Keratinocyte (primary cell): ENCODE results near the gene SLC40A1. TPM values are rescaled to one million over a fixed set of nuclear protein-coding genes. Genes with fewer than 3 reads are reported as not detected.

Source experiments
- DNase-seq: peaks from one replicate; pipeline ENCODE4 v3.0.0-alpha.2; 2011; ENCODE audit warnings: low read depth, missing footprints, low spot score
- FAIRE-seq: peaks from 2 replicates; lab custom pipeline; 2011; peaks lifted over from hg19 to GRCh38; lab: Jason Lieb, UNC
- H2AFZ ChIP-seq: 2 replicates; pipeline ENCODE4 v1.6.0; 2012; ENCODE audit warnings: low read length, control low read depth, inconsistent platforms; ENCODE audit not compliant: control insufficient read depth
- H3K27ac ChIP-seq: 2 replicates; pipeline ENCODE4 v1.5.1; 2011; ENCODE audit warnings: low read length; ENCODE audit not compliant: control insufficient read depth, insufficient read depth
- H3K27me3 ChIP-seq: 3 replicates; pipeline ENCODE4 v1.6.0; 2011; ENCODE audit warnings: low read length; ENCODE audit not compliant: control insufficient read depth, insufficient read depth; ENCODE audit errors: extremely low read depth
- H3K36me3 ChIP-seq, 2 experiments: 2 replicates in 1 of 2; 3 replicates in 1 of 2; pipeline ENCODE4 v1.5.1; 2011; ENCODE audit warnings: low read length in 2 of 2, mild to moderate bottlenecking in 1 of 2; ENCODE audit not compliant: control insufficient read depth in 2 of 2, insufficient read depth in 2 of 2; ENCODE audit errors: extremely low read depth in 1 of 2
- H3K4me1 ChIP-seq: 3 replicates; pipeline ENCODE4 v1.5.1; 2011; ENCODE audit warnings: low read length; ENCODE audit not compliant: control insufficient read depth, insufficient read depth; ENCODE audit errors: extremely low read depth
- H3K4me2 ChIP-seq: 3 replicates; pipeline ENCODE4 v1.6.0; 2011; ENCODE audit warnings: low read depth, low read length; ENCODE audit not compliant: control insufficient read depth, insufficient read depth; ENCODE audit errors: extremely low read depth
- H3K4me3 ChIP-seq, 3 experiments: fragments of 200-600 bp in 1 of 3; sonication (generic) in 1 of 3; 2 replicates in 2 of 3; 3 replicates in 1 of 3; pipeline ENCODE4 v1.5.1; 2011 to 2016; ENCODE audit warnings: low read length in 3 of 3, mild to moderate bottlenecking in 3 of 3, control low read depth in 2 of 3, inconsistent platforms in 1 of 3, low read depth in 1 of 3, mixed read lengths in 1 of 3, mixed run types in 1 of 3, moderate library complexity in 1 of 3; ENCODE audit not compliant: control insufficient read depth in 2 of 3, insufficient read depth in 2 of 3; ENCODE audit errors: extremely low read depth in 1 of 3
- H3K79me2 ChIP-seq: 2 replicates; pipeline ENCODE4 v1.6.0; 2012; ENCODE audit warnings: low read length; ENCODE audit not compliant: control insufficient read depth, insufficient read depth
- H3K9ac ChIP-seq: 3 replicates; pipeline ENCODE4 v1.6.0; 2011; ENCODE audit warnings: low read length; ENCODE audit not compliant: control insufficient read depth, insufficient read depth; ENCODE audit errors: extremely low read depth
- H3K9me1 ChIP-seq: 3 replicates; pipeline ENCODE4 v1.6.0; 2011; ENCODE audit warnings: low read length; ENCODE audit not compliant: control insufficient read depth, insufficient read depth; ENCODE audit errors: extremely low read depth
- H3K9me3 ChIP-seq: 2 replicates; pipeline ENCODE4 v1.5.1; 2012; ENCODE audit warnings: low read depth, low read length; ENCODE audit not compliant: control insufficient read depth
- H4K20me1 ChIP-seq: 3 replicates; pipeline ENCODE4 v1.6.0; 2011; ENCODE audit warnings: low read length; ENCODE audit not compliant: control insufficient read depth, insufficient read depth; ENCODE audit errors: extremely low read depth
- EZH2 ChIP-seq: IDR thresholded peaks from one replicate; pipeline ENCODE4 v1.6.1; 2012; ENCODE audit warnings: inconsistent platforms, mild to moderate bottlenecking, low read length, moderate library complexity
- dilution Hi-C: fragments of 300-500 bp; cut with MboI; formaldehyde crosslinking; loops from one replicate; pipeline ENCODE4 v1.7.0; 2020; ENCODE audit warnings: low sequenced_read_pairs; ENCODE audit not compliant: extremely low pct_ligation_motif_present
- polyA plus RNA-seq, 5 experiments: library from polyadenylated mRNA; depleted of rRNA in 3 of 5; stranded (reverse) in 3 of 5; stranded (forward) in 1 of 5; unstranded in 1 of 5; fragments of >200 nt; gene quantifications; 1 replicate in 1 of 5; 2 replicates in 3 of 5; 3 replicates in 1 of 5; pipeline versions ENCODE4 v1.2.1 to v1.2.3, GENCODE V29; 2011 to 2012; ENCODE audit warnings: missing spikeins in 2 of 5, low read depth in 1 of 5, low replicate concordance in 1 of 5
- TF ChIP-seq, protein P1 (sequence below), 3 experiments: IDR thresholded peaks in 1 of 3; conservative IDR thresholded peaks in 1 of 3; optimal IDR thresholded peaks in 1 of 3; 2 replicates in 2 of 3; 3 replicates in 1 of 3; pipeline versions ENCODE3 to v1.5.1; 2011; ENCODE audit warnings: low read length in 3 of 3, mild to moderate bottlenecking in 3 of 3, moderate library complexity in 2 of 3, control low read depth in 1 of 3, inconsistent platforms in 1 of 3; ENCODE audit not compliant: insufficient read depth in 2 of 3; ENCODE audit errors: extremely low read depth in 1 of 3

The SLC40A1 gene
- polyA plus RNA-seq, 1 donor (not counting 4 experiments of a cell fraction or from before 2014, with no cell fraction given), result 0.09 TPM

DNA sequence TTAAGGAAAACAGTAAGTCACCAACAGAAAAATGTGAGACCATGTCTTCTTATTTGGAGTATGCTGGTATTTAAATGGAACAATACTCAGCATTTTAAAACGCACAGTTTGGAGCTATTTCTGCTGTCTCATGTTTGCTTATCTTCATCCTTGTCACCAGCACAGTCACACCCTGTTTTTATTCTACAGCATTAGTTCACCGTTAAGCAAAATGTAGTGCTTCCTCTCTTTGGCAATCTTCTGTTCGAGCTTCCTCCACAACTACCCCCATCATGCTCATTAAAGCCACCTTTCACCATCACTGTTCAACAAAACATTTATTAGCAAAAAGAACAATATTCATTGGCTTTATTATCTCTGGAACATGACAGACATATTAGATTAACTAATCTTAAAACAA, 64.0 kb downstream of the SLC40A1 start:
- no peaks in the 10 kb centered on the region for H3K9me1 ChIP-seq

DNA sequence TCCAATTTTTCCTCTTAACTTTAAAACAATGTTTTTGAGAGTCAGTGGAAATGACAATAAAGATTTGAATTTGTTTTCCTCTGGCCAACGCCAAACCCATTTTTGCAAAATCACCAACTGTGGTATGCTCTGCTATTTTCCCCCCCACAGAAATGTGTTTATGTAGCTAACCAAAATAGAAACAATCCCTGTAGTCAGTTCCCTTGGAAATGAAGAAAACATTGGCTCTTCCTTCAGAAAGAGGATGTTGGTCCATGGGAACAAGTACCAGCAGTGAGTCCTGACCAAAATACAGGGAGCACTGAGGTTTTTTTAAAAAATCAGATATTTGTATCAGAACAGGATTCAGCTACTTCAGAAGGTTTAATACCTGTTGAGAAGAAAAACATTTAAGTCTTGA, 65.3 kb downstream of the SLC40A1 start:
- Histone ChIP-seq H3K9ac (no peak overlapping the region), H3K4me2 (no peak overlapping the region), H4K20me1 (no peaks in the 10 kb centered on the region), H3K27me3 (no peaks in the 10 kb centered on the region), H3K36me3 (no peaks in the 10 kb centered on the region), H3K4me1 (no peaks in the 10 kb centered on the region), H3K4me3 (no peak overlapping the region), H2AFZ (no peak overlapping the region), H3K9me1 (no peaks in the 10 kb centered on the region), H3K27ac (no peak overlapping the region), H3K79me2 (no peaks in the 10 kb centered on the region), H3K9me3 (no peaks in the 10 kb centered on the region)
- dilution Hi-C loops, result no loop called here
- TF ChIP-seq, protein P1, sequence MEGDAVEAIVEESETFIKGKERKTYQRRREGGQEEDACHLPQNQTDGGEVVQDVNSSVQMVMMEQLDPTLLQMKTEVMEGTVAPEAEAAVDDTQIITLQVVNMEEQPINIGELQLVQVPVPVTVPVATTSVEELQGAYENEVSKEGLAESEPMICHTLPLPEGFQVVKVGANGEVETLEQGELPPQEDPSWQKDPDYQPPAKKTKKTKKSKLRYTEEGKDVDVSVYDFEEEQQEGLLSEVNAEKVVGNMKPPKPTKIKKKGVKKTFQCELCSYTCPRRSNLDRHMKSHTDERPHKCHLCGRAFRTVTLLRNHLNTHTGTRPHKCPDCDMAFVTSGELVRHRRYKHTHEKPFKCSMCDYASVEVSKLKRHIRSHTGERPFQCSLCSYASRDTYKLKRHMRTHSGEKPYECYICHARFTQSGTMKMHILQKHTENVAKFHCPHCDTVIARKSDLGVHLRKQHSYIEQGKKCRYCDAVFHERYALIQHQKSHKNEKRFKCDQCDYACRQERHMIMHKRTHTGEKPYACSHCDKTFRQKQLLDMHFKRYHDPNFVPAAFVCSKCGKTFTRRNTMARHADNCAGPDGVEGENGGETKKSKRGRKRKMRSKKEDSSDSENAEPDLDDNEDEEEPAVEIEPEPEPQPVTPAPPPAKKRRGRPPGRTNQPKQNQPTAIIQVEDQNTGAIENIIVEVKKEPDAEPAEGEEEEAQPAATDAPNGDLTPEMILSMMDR (optimal IDR thresholded peaks at IDR 0.05 in 1 of 3, IDR thresholded peaks at IDR 0.05 in 1 of 3, conservative IDR thresholded peaks at IDR 0.05 in 1 of 3; ENCODE audit: extremely low read depth in 1 of 3, insufficient read depth in 2 of 3, low read length in 3 of 3), result no peak
- TF ChIP-seq EZH2, result no peak
- FAIRE-seq, result no peak
- no peak for DNase-seq

More for the DNA sequence above, 64.0 kb downstream of the SLC40A1 start:
- no peak for TF ChIP-seq EZH2
- TF ChIP-seq, protein P1 (optimal IDR thresholded peaks at IDR 0.05 in 1 of 3, IDR thresholded peaks at IDR 0.05 in 1 of 3, conservative IDR thresholded peaks at IDR 0.05 in 1 of 3; ENCODE audit: extremely low read depth in 1 of 3, insufficient read depth in 2 of 3, low read length in 3 of 3), result no peak
- Histone ChIP-seq H3K4me3 (no peak overlapping the region), H4K20me1 (no peaks in the 10 kb centered on the region), H3K27me3 (no peaks in the 10 kb centered on the region), H3K4me2 (no peak overlapping the region), H3K9ac (no peak overlapping the region), H3K36me3 (no peaks in the 10 kb centered on the region), H2AFZ (no peak overlapping the region), H3K4me1 (no peaks in the 10 kb centered on the region), H3K27ac (no peak overlapping the region), H3K79me2 (no peaks in the 10 kb centered on the region), H3K9me3 (no peaks in the 10 kb centered on the region)
- dilution Hi-C loops, result no loop called here
- FAIRE-seq (no peak), DNase-seq (no peak)
